BJ (cell line): ENCODE measurements around the gene ZNF17. TPM values are rescaled to one million over a fixed set of nuclear protein-coding genes. Genes with fewer than 3 reads are reported as not detected.

ENCODE experiments used
- polyA plus RNA-seq: library from polyadenylated mRNA; depleted of rRNA; stranded (reverse); fragments of >200 nt; gene quantifications from 2 replicates; pipeline ENCODE4 v1.2.3, GENCODE V29; 2011; rRNA removed
- small RNA-seq: library from RNA; depleted of rRNA; stranded (forward); fragments of <200 nt; gene quantifications from one replicate; pipeline ENCODE3, GENCODE V24; 2012; ENCODE audit warnings: low replicate concordance, low read depth; ENCODE audit not compliant: insufficient read length

Gene ZNF17
- polyA plus RNA-seq, 1 experiment: 4.2 TPM

Small RNAs within 50 kb of the gene (small RNA-seq; reads per million reads assigned to genes)
- gene VN1R107P: not detected

Other genes starting within 250 kb of the ZNF17 start
- gene DUXA, start 243.7 kb upstream of the ZNF17 start, polyA plus RNA-seq: not detected in 2 replicates
- gene ZNF264, start 219.7 kb upstream of the ZNF17 start, polyA plus RNA-seq: 7.0 and 7.1 TPM in 2 replicates
- 1.3 and 1.5 TPM in 2 replicates for gene AURKC, start 180.1 kb upstream of the ZNF17 start, polyA plus RNA-seq
- gene ZNF805, start 170.5 kb upstream of the ZNF17 start, polyA plus RNA-seq: 5.1 and 5.2 TPM in 2 replicates
- 11.7 and 13.9 TPM in 2 replicates for gene ZNF460, start 130.7 kb upstream of the ZNF17 start, polyA plus RNA-seq
- gene ZNF543, start 90.7 kb upstream of the ZNF17 start, polyA plus RNA-seq: 1.7 and 2.1 TPM in 2 replicates
- gene ZNF304, start 59.9 kb upstream of the ZNF17 start, polyA plus RNA-seq: 5.4 and 7.4 TPM in 2 replicates
- gene TRAPPC2B, start 47.6 kb upstream of the ZNF17 start, polyA plus RNA-seq: 11.0 and 16.3 TPM in 2 replicates
- gene ZNF547, start 47.6 kb upstream of the ZNF17 start, polyA plus RNA-seq: 3.4 and 3.5 TPM in 2 replicates
- gene ZNF548, start 21.3 kb upstream of the ZNF17 start, polyA plus RNA-seq: 12.7 and 13.3 TPM in 2 replicates
- gene ZNF749, start 24.2 kb downstream of the ZNF17 start, polyA plus RNA-seq: 10.0 and 11.4 TPM in 2 replicates
- 0.13 and 0.21 TPM in 2 replicates for gene VN1R1, start 46.0 kb downstream of the ZNF17 start, polyA plus RNA-seq
- 3.6 and 5.8 TPM in 2 replicates for gene ZNF772, start 66.4 kb downstream of the ZNF17 start, polyA plus RNA-seq
- 8.8 and 11.0 TPM in 2 replicates for gene ZNF419, start 76.6 kb downstream of the ZNF17 start, polyA plus RNA-seq
- gene ZNF773, start 88.8 kb downstream of the ZNF17 start, polyA plus RNA-seq: 13.0 and 13.1 TPM in 2 replicates
- 2.5 and 3.8 TPM in 2 replicates for gene ZNF549, start 116.2 kb downstream of the ZNF17 start, polyA plus RNA-seq
- gene ZNF550, start 148.7 kb downstream of the ZNF17 start, polyA plus RNA-seq: 6.3 and 7.2 TPM in 2 replicates
- 2.9 and 4.0 TPM in 2 replicates for gene ZNF416, start 167.8 kb downstream of the ZNF17 start, polyA plus RNA-seq
- gene ZIK1, start 173.0 kb downstream of the ZNF17 start, polyA plus RNA-seq: 3.9 and 4.9 TPM in 2 replicates
- gene ZNF530, start 188.7 kb downstream of the ZNF17 start, polyA plus RNA-seq: 1.7 and 2.6 TPM in 2 replicates
- gene ZNF134, start 203.1 kb downstream of the ZNF17 start, polyA plus RNA-seq: 6.5 and 8.1 TPM in 2 replicates
- 7.8 and 11.3 TPM in 2 replicates for gene ZNF211, start 222.0 kb downstream of the ZNF17 start, polyA plus RNA-seq